Loucy (cell line): ENCODE measurements around the gene ZFAND3.
"Not testable (repeated sequence)": the region's sequence is repeated elsewhere in the genome, so short reads cannot be mapped to it uniquely, and the experiment has no call there.

Experiments
- H2AFZ ChIP-seq: fragments of 200-600 bp; sonication (generic); 2 replicates; pipeline ENCODE4 v1.6.0; 2016; ENCODE audit warnings: antibody characterized with exemption, mild to moderate bottlenecking, low read length, moderate library complexity
- H3F3A ChIP-seq: fragments of 200-600 bp; 2 replicates; pipeline ENCODE4 v1.6.0; 2016; ENCODE audit warnings: antibody characterized with exemption, low read depth, mild to moderate bottlenecking
- H3K27me3 ChIP-seq: fragments of 200-600 bp; sonication (generic); 2 replicates; pipeline ENCODE4 v1.6.1; 2014; ENCODE audit warnings: low read length, mild to moderate bottlenecking; ENCODE audit not compliant: insufficient read depth, poor library complexity, severe bottlenecking
- H3K36me3 ChIP-seq: fragments of 200-600 bp; sonication (generic); 2 replicates; pipeline ENCODE4 v1.6.1; 2016; ENCODE audit warnings: low read length; ENCODE audit not compliant: insufficient read depth
- H3K4me1 ChIP-seq: fragments of 200-600 bp; sonication (generic); 2 replicates; pipeline ENCODE4 v1.5.1; 2014; ENCODE audit warnings: low read length, mild to moderate bottlenecking; ENCODE audit not compliant: insufficient read depth, poor library complexity, severe bottlenecking
- H3K4me2 ChIP-seq: fragments of 200-600 bp; sonication (generic); 2 replicates; pipeline ENCODE4 v1.6.0; 2014; ENCODE audit warnings: antibody characterized with exemption, low read length, low read depth, mild to moderate bottlenecking; ENCODE audit not compliant: poor library complexity, severe bottlenecking
- H3K4me3 ChIP-seq: fragments of 200-600 bp; sonication (generic); 2 replicates; pipeline ENCODE4 v1.5.1; 2014; ENCODE audit warnings: low read length, mild to moderate bottlenecking, mixed read lengths; ENCODE audit not compliant: poor library complexity, severe bottlenecking
- H3K79me2 ChIP-seq: fragments of 200-600 bp; sonication (generic); 2 replicates; pipeline ENCODE4 v1.6.1; 2014; ENCODE audit warnings: low read length; ENCODE audit not compliant: insufficient read depth
- H3K9ac ChIP-seq: fragments of 200-600 bp; sonication (generic); 2 replicates; pipeline ENCODE4 v1.6.0; 2014; ENCODE audit warnings: mild to moderate bottlenecking, low read depth, low read length, moderate library complexity; ENCODE audit not compliant: poor library complexity, severe bottlenecking
- H3K9me2 ChIP-seq: fragments of 200-600 bp; sonication (generic); replicated peaks from 2 replicates; pipeline ENCODE4 v1.6.1; 2016; ENCODE audit warnings: low read depth, low read length, mixed read lengths
- H3K9me3 ChIP-seq: fragments of 200-600 bp; sonication (generic); 2 replicates; pipeline ENCODE4 v1.6.1; 2014; ENCODE audit warnings: mild to moderate bottlenecking, antibody characterized with exemption, low read length, low read depth; ENCODE audit not compliant: insufficient read depth
- H4K20me1 ChIP-seq: fragments of 200-600 bp; sonication (generic); 2 replicates; pipeline ENCODE4 v1.6.0; 2014; ENCODE audit warnings: antibody characterized with exemption, low read length, mild to moderate bottlenecking; ENCODE audit not compliant: insufficient read depth, poor library complexity, severe bottlenecking
- EZH2phosphoT487 ChIP-seq: fragments of 200-600 bp; IDR thresholded peaks from 2 replicates; pipeline ENCODE4 v1.6.1; 2018; ENCODE audit warnings: antibody characterized with exemption, mild to moderate bottlenecking, moderate library complexity, borderline replicate concordance
- TF ChIP-seq, protein P1 (sequence below): fragments of 200-600 bp; sonication (generic); conservative IDR thresholded peaks from 2 replicates; pipeline ENCODE4 v1.5.1; 2014; ENCODE audit warnings: mild to moderate bottlenecking, antibody characterized with exemption, low read length

The ZFAND3 gene

DNA sequence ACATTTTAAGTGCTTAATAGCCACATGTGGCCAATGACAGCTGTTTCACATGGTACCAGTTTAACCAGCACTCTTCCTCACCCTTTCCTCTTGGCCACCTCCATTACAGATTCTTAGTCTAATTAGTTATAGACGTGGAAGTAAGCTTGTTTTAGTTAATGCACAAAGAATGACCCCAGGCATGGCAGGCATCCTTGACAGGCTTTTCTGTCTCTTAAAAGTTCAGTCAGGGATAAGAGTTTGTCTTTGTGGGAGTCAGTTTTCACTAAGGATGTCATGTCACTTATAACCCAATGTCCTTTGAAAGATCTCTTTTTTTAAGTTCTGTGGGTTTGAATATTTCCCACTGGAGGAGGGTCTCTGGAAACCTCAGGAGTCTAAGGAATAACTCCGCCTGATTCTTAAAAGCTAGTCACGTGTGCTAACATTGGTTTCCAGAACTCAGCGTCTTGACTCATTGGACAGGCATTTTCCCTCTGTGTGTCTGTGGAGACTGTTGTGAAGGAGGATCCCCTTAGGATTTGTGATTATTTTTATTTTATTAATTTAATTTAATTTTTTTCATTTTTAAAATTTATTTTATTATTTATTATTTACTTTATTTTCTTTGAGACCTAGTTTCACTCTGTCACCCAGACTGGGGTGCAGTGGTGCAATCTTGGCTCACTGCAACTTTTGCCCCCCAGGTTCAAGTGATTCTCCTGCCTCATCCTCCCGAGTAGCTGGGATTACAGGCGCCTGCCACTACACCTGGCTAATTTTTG lies 171.4 kb downstream of the ZFAND3 start:
- H3K4me1 ChIP-seq: peaks cover 25% of the 10 kb centered on the region
- H3F3A ChIP-seq: no peaks in the 10 kb centered on the region
- H3K9me3 ChIP-seq: no peaks in the 10 kb centered on the region
- H3K79me2 ChIP-seq: peaks cover 92% of the 10 kb centered on the region
- no peaks in the 10 kb centered on the region for H3K36me3 ChIP-seq
- TF ChIP-seq, protein P1, sequence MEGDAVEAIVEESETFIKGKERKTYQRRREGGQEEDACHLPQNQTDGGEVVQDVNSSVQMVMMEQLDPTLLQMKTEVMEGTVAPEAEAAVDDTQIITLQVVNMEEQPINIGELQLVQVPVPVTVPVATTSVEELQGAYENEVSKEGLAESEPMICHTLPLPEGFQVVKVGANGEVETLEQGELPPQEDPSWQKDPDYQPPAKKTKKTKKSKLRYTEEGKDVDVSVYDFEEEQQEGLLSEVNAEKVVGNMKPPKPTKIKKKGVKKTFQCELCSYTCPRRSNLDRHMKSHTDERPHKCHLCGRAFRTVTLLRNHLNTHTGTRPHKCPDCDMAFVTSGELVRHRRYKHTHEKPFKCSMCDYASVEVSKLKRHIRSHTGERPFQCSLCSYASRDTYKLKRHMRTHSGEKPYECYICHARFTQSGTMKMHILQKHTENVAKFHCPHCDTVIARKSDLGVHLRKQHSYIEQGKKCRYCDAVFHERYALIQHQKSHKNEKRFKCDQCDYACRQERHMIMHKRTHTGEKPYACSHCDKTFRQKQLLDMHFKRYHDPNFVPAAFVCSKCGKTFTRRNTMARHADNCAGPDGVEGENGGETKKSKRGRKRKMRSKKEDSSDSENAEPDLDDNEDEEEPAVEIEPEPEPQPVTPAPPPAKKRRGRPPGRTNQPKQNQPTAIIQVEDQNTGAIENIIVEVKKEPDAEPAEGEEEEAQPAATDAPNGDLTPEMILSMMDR: no peak
- no peak for TF ChIP-seq EZH2phosphoT487
- H3K4me2 ChIP-seq: no peak overlapping the region
- no peak overlapping the region for H2AFZ ChIP-seq
- H3K27me3 ChIP-seq: no peaks in the 10 kb centered on the region
- H3K4me3 ChIP-seq: no peak overlapping the region
- H3K9me2 ChIP-seq: no peaks in the 10 kb centered on the region
- peaks cover 30% of the 10 kb centered on the region for H4K20me1 ChIP-seq
- H3K9ac ChIP-seq: no peak overlapping the region

DNA sequence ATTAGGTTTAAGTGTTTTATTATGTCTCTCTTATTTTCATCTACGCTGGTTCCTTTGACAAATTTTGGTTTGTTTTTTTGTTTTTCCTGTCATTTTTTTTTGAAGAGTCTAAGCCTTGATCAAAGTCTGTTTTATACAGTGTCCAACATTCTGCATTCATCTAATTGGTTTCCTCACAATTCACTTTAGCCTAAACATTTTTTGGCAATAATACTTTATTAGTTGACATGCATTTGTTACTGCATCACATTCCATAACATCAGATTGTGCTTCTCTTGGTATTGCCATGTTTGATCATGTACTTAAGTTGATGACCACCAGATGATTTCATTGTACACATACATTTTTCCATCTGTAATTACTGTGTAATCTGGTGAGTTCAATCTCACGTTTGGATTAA lies 173.2 kb downstream of the ZFAND3 start:
- H3F3A ChIP-seq: no peaks in the 10 kb centered on the region
- no peaks in the 10 kb centered on the region for H3K9me3 ChIP-seq
- no peaks in the 10 kb centered on the region for H3K27me3 ChIP-seq
- H3K9me2 ChIP-seq: no peaks in the 10 kb centered on the region
- peaks cover 22% of the 10 kb centered on the region for H3K4me1 ChIP-seq
- no peak overlapping the region for H3K9ac ChIP-seq
- no peak for TF ChIP-seq EZH2phosphoT487
- TF ChIP-seq, protein P1: no peak
- no peaks in the 10 kb centered on the region for H3K36me3 ChIP-seq
- H3K4me3 ChIP-seq: no peak overlapping the region
- no peak overlapping the region for H2AFZ ChIP-seq
- peaks cover 23% of the 10 kb centered on the region for H4K20me1 ChIP-seq
- H3K79me2 ChIP-seq: peaks cover 92% of the 10 kb centered on the region
- H3K4me2 ChIP-seq: no peak overlapping the region

DNA sequence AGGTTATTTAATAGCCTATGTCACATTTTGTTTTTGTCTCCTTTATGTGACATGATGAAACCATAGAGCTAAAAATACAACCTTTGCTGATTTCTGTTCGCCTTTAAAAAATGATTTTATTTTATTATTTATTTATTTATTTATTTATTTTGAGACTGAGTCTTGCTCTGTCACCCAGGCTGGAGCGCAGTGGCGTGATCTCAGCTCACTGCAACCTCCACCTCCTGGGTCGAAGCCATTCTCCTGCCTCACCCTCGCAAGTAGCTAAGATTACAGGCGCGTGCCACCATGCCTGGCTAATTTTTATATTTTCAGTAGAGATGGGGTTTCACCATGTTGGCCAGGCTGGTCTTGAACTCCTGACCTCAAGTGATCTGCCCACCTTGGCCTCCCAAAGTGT lies 173.7 kb downstream of the ZFAND3 start:
- not testable (repeated sequence) for H3K4me2 ChIP-seq, H3K9me3 ChIP-seq, H3K36me3 ChIP-seq, H3F3A ChIP-seq, H2AFZ ChIP-seq, H3K9me2 ChIP-seq, H3K27me3 ChIP-seq, H3K4me3 ChIP-seq, H3K9ac ChIP-seq
- peaks cover 23% of the 10 kb centered on the region for H4K20me1 ChIP-seq
- H3K79me2 ChIP-seq: peaks cover 92% of the 10 kb centered on the region
- H3K4me1 ChIP-seq: peaks cover 19% of the 10 kb centered on the region

- Histone ChIP-seq H3K79me2 (peaks cover 92% of the 10 kb centered on the region), H3K36me3 (no peaks in the 10 kb centered on the region), H4K20me1 (peaks cover 23% of the 10 kb centered on the region)
Observed at GRCh38 chr6:37993596-37993995, 174.1 kb downstream of the ZFAND3 start.

More at GRCh38 chr6:37993596-37993995, 174.1 kb downstream of the ZFAND3 start:
- Histone ChIP-seq H3F3A (no peaks in the 10 kb centered on the region), H3K4me1 (peaks cover 15% of the 10 kb centered on the region), H3K9ac (no peak overlapping the region), H3K27me3 (no peaks in the 10 kb centered on the region), H3K9me3 (no peaks in the 10 kb centered on the region), H3K4me3 (no peak overlapping the region), H3K9me2 (no peaks in the 10 kb centered on the region), H2AFZ (no peak overlapping the region), H3K4me2 (no peak overlapping the region)
- TF ChIP-seq EZH2phosphoT487: no peak
- TF ChIP-seq, protein P1: no peak
